Measurements from ENCODE around the gene R3HDM1.

GRCh38 chr2:135617501-135618015, 86.3 kb downstream of the R3HDM1 start:
- TF ChIP-seq, protein P1, sequence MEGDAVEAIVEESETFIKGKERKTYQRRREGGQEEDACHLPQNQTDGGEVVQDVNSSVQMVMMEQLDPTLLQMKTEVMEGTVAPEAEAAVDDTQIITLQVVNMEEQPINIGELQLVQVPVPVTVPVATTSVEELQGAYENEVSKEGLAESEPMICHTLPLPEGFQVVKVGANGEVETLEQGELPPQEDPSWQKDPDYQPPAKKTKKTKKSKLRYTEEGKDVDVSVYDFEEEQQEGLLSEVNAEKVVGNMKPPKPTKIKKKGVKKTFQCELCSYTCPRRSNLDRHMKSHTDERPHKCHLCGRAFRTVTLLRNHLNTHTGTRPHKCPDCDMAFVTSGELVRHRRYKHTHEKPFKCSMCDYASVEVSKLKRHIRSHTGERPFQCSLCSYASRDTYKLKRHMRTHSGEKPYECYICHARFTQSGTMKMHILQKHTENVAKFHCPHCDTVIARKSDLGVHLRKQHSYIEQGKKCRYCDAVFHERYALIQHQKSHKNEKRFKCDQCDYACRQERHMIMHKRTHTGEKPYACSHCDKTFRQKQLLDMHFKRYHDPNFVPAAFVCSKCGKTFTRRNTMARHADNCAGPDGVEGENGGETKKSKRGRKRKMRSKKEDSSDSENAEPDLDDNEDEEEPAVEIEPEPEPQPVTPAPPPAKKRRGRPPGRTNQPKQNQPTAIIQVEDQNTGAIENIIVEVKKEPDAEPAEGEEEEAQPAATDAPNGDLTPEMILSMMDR (IDR thresholded peaks at IDR 0.05): no peak
- no peak for TF ChIP-seq POLR2A (IDR thresholded peaks at IDR 0.05)
